Stomach smooth muscle (tissue), 2 donors: ENCODE measurements around the gene LMNTD1.
"Not testable (repeated sequence)": the region's sequence is repeated elsewhere in the genome, so short reads cannot be mapped to it uniquely, and the experiment has no call there.

Source experiments
- H3K27ac ChIP-seq: one replicate; pipeline ENCODE4 v1.7.0; 2013; ENCODE audit warnings: mild to moderate bottlenecking, low read length, inconsistent platforms
- H3K27me3 ChIP-seq, 2 donors: one replicate each; pipeline ENCODE4 v1.7.0; 2013; ENCODE audit warnings: low read length in 2 of 2; ENCODE audit not compliant: insufficient read depth in 2 of 2, control insufficient read depth in 1 of 2
- H3K36me3 ChIP-seq, 2 donors: one replicate each; pipeline ENCODE4 v1.7.0; 2013; ENCODE audit warnings: low read length in 2 of 2; ENCODE audit not compliant: control insufficient read depth in 2 of 2, insufficient read depth in 2 of 2
- H3K4me1 ChIP-seq: one replicate; pipeline ENCODE4 v1.7.0; 2013; ENCODE audit warnings: low read length; ENCODE audit not compliant: control insufficient read depth, insufficient read depth
- H3K4me3 ChIP-seq, 2 donors: one replicate each; pipeline ENCODE4 v1.7.0; 2013; ENCODE audit warnings: low read length in 2 of 2
- H3K9ac ChIP-seq, 2 donors: one replicate each; pipeline ENCODE4 v1.7.0; 2013; ENCODE audit warnings: low read length in 2 of 2, mild to moderate bottlenecking in 1 of 2
- H3K9me3 ChIP-seq, 2 donors: one replicate each; pipeline ENCODE4 v1.7.0; 2013; ENCODE audit warnings: low read length in 2 of 2; ENCODE audit not compliant: control insufficient read depth in 2 of 2
- donor health status: healthy.
- donor health status: Pancreatic carcinoma.

The LMNTD1 gene

GRCh38 chr12:25493682-25494081 is 59.4 kb downstream of the LMNTD1 start:
- H3K4me3 ChIP-seq: no peak overlapping the region
- no peak overlapping the region for H3K27ac ChIP-seq
- H3K9me3 ChIP-seq: no peaks in the 10 kb centered on the region
- H3K9ac ChIP-seq: no peak overlapping the region
- no peaks in the 10 kb centered on the region for H3K27me3 ChIP-seq
- H3K4me1 ChIP-seq: no peaks in the 10 kb centered on the region
- H3K36me3 ChIP-seq: no peaks in the 10 kb centered on the region

DNA sequence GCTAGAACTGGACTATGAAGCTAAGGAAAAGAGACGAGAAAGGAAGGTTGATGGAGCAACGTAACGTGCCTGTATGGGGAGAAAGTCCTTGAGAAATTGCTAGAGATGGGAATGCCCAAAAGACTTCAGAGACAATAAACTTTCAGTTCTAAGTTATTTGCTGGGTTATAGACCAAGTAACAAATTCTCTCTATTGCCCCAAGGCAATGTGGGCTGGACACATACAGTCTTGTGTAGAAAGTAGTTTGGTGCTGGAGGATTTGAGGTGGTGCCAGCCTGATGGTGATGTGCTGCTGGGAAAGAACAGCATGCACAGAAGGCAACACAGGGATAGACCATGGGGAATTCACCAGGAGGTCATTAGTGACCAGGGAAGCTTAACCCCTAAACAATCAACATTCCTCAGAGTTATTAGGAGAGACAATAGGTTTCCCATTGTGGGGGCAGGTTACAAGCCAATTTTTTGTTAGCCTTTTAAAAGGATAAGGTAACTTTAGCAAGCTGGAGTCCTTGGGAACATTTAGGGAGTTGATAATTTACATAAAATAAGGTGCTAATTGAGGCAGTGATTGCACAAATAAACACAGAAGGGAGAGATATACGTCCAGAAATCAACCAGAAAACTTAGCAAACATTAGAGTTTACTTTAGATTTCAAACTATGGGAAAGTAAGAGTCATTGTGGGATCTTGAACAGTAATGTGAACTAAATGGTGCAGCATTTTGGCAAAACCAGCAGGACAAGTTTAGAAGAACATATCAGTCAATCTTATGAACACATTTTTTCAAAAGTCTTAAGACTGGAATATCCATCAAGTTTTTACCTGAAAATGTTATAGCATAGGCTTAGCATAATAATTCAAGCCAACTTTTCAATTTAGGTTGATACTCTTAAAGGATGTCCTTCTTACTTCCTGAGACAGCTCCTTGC is 61.4 kb downstream of the LMNTD1 start:
- no peak overlapping the region for H3K27ac ChIP-seq
- no peak overlapping the region for H3K4me3 ChIP-seq
- H3K36me3 ChIP-seq: no peaks in the 10 kb centered on the region
- H3K9ac ChIP-seq: no peak overlapping the region
- no peaks in the 10 kb centered on the region for H3K27me3 ChIP-seq
- H3K9me3 ChIP-seq: no peaks in the 10 kb centered on the region
- H3K4me1 ChIP-seq: no peaks in the 10 kb centered on the region

DNA sequence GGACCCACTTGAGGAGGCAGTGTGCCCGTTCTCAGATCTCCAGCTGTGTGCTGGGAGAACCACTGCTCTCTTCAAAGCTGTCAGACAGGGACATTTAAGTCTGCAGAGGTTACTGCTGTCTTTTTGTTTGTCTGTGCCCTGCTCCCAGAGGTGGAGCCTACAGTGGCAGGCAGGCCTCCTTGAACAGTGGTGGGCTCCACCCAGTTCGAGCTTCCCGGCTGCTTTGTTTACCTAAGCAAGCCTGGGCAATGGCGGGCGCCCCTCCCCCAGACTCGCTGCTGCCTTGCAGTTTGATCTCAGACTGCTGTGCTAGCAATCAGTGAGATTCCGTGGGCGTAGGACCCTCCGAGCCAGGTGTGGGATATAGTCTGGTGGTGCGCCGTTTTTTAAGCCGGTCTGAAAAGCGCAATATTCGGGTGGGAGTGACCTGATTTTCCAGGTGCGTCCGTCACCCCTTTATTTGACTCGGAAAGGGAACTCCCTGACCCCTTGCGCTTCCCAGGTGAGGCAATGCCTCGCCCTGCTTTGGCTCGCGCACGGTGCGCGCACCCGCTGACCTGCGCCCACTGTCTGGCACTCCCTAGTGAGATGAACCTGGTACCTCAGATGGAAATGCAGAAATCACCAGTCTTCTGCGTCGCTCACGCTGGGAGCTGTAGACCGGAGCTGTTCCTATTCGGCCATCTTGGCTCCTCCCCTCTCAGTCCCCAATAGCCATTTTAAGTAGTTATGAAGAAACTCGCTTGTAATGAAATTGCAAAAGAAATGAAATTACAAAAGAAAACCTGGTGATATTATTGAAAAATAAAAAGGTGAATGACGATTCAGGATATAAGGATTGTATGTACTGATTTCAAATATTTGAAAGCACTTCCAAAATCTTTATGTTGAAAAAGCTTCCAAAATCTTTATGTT is 63.9 kb downstream of the LMNTD1 start:
- not testable (repeated sequence) for H3K27ac ChIP-seq, H3K27me3 ChIP-seq, H3K4me1 ChIP-seq, H3K9me3 ChIP-seq, H3K4me3 ChIP-seq, H3K36me3 ChIP-seq, H3K9ac ChIP-seq

DNA sequence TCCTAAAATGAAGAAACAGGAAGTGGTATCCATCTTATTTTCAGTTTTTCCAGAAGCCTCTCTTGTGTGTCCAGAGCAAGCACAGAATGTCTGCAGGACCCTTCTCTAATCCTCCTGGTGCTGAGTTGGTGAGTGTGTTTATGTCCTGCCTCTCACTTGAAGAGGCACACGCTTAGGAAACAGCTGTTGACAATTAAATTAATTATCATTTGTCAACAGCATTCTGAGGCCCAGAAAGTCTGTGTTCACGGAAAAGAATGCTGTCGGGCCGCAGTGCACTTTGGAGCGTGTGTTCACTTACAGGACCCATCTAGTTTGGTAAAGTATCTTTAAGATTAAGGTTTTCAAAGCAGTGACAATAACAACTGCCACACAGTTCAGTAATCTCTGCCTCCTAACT is 70.5 kb downstream of the LMNTD1 start:
- H3K9ac ChIP-seq: no peak overlapping the region
- no peaks in the 10 kb centered on the region for H3K4me1 ChIP-seq
- H3K27me3 ChIP-seq: no peaks in the 10 kb centered on the region
- H3K4me3 ChIP-seq: no peak overlapping the region
- no peak overlapping the region for H3K27ac ChIP-seq
- no peaks in the 10 kb centered on the region for H3K9me3 ChIP-seq
- no peaks in the 10 kb centered on the region for H3K36me3 ChIP-seq

DNA sequence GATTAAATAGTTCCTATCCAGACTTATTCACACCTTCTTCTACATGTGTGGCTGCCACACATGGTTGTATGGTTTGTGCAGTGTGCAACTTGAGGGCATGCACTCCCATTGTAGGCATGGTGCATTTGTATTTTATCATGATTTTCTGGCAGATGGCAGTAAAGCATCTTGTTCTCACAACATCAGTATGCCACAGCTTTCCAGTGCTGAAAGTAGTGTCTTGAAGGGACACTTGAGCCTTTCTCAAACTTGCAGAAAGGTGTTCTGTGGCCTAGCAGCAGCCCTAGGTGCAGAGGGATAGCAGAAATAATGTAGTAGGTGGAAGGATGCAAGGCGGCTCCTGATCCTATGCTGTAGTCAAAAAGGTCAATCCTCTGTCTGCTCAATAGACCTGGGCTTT is 72.9 kb downstream of the LMNTD1 start:
- Histone ChIP-seq H3K36me3 (no peaks in the 10 kb centered on the region), H3K4me3 (no peak overlapping the region), H3K27ac (no peak overlapping the region), H3K9ac (no peak overlapping the region), H3K27me3 (no peaks in the 10 kb centered on the region), H3K4me1 (no peaks in the 10 kb centered on the region), H3K9me3 (no peaks in the 10 kb centered on the region)

DNA sequence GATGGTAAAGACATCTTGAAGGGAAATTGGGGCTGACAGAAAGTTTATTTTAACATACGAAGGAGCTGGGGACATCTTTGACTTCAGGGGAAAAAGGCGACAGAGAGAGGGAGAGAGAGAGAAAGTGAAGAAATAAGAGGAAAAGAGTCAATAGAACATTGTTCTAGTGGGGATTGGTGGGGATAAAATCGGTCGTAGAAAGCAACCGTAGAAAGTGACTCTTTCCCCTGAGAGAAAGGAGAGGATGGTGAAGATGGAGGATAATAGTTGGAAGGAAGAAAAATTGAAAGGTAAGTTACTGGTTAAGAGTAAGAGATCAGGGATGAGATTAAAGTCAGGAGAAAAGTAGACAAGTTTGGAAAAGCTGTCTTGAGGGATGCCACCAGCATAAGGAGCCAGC is 75.9 kb downstream of the LMNTD1 start:
- H3K4me1 ChIP-seq: no peaks in the 10 kb centered on the region
- no peaks in the 10 kb centered on the region for H3K36me3 ChIP-seq
- no peak overlapping the region for H3K9ac ChIP-seq
- H3K4me3 ChIP-seq: no peak overlapping the region
- H3K27ac ChIP-seq: no peak overlapping the region
- H3K9me3 ChIP-seq: no peaks in the 10 kb centered on the region
- H3K27me3 ChIP-seq: no peaks in the 10 kb centered on the region

DNA sequence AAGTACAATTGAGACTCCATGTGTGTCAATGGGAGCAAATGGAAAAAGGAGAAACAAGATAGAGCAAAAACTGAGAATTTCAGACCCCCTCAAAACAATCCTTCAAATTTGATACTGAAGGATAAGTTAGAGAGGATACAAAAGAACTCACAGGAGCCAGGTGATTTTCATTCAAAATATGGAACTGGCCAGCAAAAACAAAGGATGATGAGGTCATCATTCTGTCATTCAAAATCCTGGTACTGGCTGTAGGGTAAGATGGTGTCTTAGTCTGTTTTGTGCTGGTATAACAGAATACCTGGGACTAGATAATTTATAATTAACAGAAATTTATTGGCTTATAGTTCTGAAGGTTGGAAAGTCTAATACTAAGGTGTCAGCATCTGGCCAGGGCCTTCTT is 80.6 kb downstream of the LMNTD1 start:
- Histone ChIP-seq H3K27ac (no peak overlapping the region), H3K27me3 (no peaks in the 10 kb centered on the region), H3K4me1 (peaks cover 2% of the 10 kb centered on the region), H3K9me3 (no peaks in the 10 kb centered on the region), H3K9ac (no peak overlapping the region), H3K4me3 (no peak overlapping the region), H3K36me3 (no peaks in the 10 kb centered on the region)

DNA sequence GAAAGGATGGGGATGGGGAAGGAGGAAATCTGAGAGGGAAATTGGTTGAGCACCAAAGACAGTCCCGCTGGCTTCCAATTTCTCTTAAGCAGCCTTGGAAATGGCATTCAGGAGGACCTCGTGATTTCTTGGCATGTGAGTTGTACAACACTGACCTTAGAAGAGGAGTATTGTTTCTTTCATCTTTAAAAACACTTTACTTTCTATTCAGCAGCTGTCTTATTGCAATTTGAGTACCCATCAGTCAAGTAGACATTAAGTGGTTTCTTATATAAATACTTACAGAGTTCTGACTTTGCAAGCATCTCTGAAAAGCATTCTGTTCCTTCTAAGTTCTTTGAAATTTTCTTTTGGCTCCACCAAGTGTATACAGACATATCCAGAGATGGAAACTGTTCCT is 83.2 kb downstream of the LMNTD1 start:
- peak overlapping the region in 1 of 2 donors; percentile 1 for H3K9ac ChIP-seq
- no peaks in the 10 kb centered on the region for H3K36me3 ChIP-seq
- no peaks in the 10 kb centered on the region for H3K9me3 ChIP-seq
- peak overlapping the region; percentile 31 for H3K27ac ChIP-seq
- no peaks in the 10 kb centered on the region for H3K27me3 ChIP-seq
- peaks cover 2% of the 10 kb centered on the region for H3K4me1 ChIP-seq
- H3K4me3 ChIP-seq: no peak overlapping the region

DNA sequence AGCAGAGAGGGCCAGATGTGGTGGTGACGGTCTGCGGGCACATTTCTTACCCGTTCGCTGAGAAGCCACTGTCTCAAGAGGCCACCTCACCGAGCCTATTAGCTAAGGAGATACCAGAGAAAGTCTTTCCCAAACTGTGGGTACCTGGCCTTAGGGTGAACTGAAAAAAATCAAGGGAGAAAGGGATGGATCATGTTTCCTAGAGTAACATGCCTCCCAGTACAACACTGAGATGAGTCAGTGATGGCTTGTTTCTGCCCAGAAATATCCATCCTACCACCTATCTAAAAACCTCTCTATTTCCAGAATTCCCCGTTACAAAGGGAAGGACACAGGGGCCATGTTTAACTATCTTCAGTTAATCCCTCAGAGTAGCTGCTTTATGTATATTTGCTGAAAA is 83.7 kb downstream of the LMNTD1 start:
- Histone ChIP-seq H3K9me3 (no peaks in the 10 kb centered on the region), H3K4me1 (peaks cover 2% of the 10 kb centered on the region), H3K36me3 (no peaks in the 10 kb centered on the region), H3K9ac (peak overlapping the region in 1 of 2 donors; percentile 1), H3K4me3 (no peak overlapping the region), H3K27me3 (no peaks in the 10 kb centered on the region), H3K27ac (peak overlapping the region; percentile 31)

GRCh38 chr12:25463521-25463920 is 89.6 kb downstream of the LMNTD1 start:
- no peak overlapping the region for H3K4me3 ChIP-seq
- no peaks in the 10 kb centered on the region for H3K4me1 ChIP-seq
- H3K27me3 ChIP-seq: no peaks in the 10 kb centered on the region
- no peaks in the 10 kb centered on the region for H3K36me3 ChIP-seq
- H3K9me3 ChIP-seq: no peaks in the 10 kb centered on the region
- no peak overlapping the region for H3K27ac ChIP-seq
- no peak overlapping the region for H3K9ac ChIP-seq
